Measurements from ENCODE around the gene SAMD4A. TPM values are rescaled to one million over a fixed set of nuclear protein-coding genes. Genes with fewer than 3 reads are reported as not detected.

The SAMD4A gene
- total RNA-seq, 1 experiment from 2014 or later, result 9.6 TPM

DNA sequence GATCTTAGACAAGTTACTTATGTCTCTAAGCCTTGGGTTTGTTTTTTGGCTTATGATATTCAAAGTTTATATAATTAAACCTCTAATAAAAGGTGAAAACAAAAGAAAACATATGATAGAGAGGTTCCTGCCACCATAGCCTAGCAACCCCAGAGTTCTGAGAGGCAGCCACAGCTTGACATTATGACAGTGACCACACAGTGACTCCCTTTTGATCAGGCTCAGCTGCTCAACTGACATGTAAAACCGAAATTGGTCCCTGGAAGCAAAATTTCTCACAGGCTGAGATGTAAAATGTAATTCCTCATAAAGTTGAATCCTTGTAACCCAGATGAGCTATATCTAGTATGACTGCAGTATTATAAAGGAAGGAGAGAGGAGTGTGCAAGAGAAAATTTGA, 227.2 kb downstream of the SAMD4A start:
- Histone ChIP-seq H3T11ph (ENCODE audit: low read length) (no peak overlapping the region), H2BK120ac (ENCODE audit: low read depth, low read length, poor library complexity, severe bottlenecking) (no peak overlapping the region), H2BK15ac (ENCODE audit: low read depth, low read length) (no peak overlapping the region), H3K27ac (ENCODE audit: insufficient read length, low read depth, low read length) (no peak overlapping the region), H4K8ac (replicated peaks; ENCODE audit: insufficient read length, low read depth, low read length) (no peak overlapping the region), H3K9ac (ENCODE audit: extremely low read depth, insufficient read length, low read length) (no peak overlapping the region), H2BK5ac (ENCODE audit: insufficient read length, low read length) (no peak overlapping the region), H3K4me2 (ENCODE audit: insufficient read depth, insufficient read length, low read length) (no peak overlapping the region), H4K20me1 (ENCODE audit: control insufficient read depth, insufficient read depth, insufficient read length) (no peaks in the 10 kb centered on the region), H3K23me2 (ENCODE audit: insufficient read length, low read depth, low read length, poor library complexity, severe bottlenecking) (no peaks in the 10 kb centered on the region), H3K23ac (ENCODE audit: insufficient read length, low read depth, low read length) (no peak overlapping the region), H3K9me3 (ENCODE audit: control insufficient read depth, low read depth, low read length) (no peaks in the 10 kb centered on the region), H4K5ac (ENCODE audit: insufficient read length, low read depth, low read length) (no peak overlapping the region), H2BK20ac (ENCODE audit: low read depth, low read length, poor library complexity, severe bottlenecking) (no peak overlapping the region), H3K18ac (ENCODE audit: insufficient read length, low read depth, low read length) (no peak overlapping the region), H3K79me1 (ENCODE audit: insufficient read depth, low read depth, low read length, poor library complexity, severe bottlenecking) (no peaks in the 10 kb centered on the region), H2AK5ac (ENCODE audit: insufficient read length, low read length) (no peak overlapping the region), H3K27me3 (ENCODE audit: insufficient read depth, low read length) (no peaks in the 10 kb centered on the region), H3K56ac (ENCODE audit: insufficient read length, low read depth, low read length) (no peak overlapping the region), H2AFZ (ENCODE audit: low read length) (no peak overlapping the region), H3K4me1 (ENCODE audit: insufficient read depth, low read length) (no peaks in the 10 kb centered on the region), H3K4ac (ENCODE audit: low read depth, low read length) (no peak overlapping the region), H3K79me2 (ENCODE audit: insufficient read depth, low read length) (no peaks in the 10 kb centered on the region), H3K14ac (ENCODE audit: insufficient read depth, low read length) (no peak overlapping the region), H4K91ac (ENCODE audit: insufficient read length, low read depth, low read length) (no peak overlapping the region), H2BK12ac (ENCODE audit: insufficient read length, low read depth, low read length) (no peak overlapping the region)
- Mint-ChIP-seq H3K9me3 (no peaks in the 10 kb centered on the region), H3K27ac (no peak overlapping the region), H3K4me1 (peaks cover 5 to 10% of the 10 kb centered on the region in 2 experiments), H3K4me3 (no peak overlapping the region), H3K36me3 (ENCODE audit: insufficient read depth in 1 of 3, low read depth in 3 of 3) (peaks cover 0 to 3% (median 0%) of the 10 kb centered on the region in 3 experiments; a peak in 1 of 7 replicates), H3K27me3 (ENCODE audit: low read depth) (no peaks in the 10 kb centered on the region)
- no peak for DNase-seq
- TF ChIP-seq, protein P1, sequence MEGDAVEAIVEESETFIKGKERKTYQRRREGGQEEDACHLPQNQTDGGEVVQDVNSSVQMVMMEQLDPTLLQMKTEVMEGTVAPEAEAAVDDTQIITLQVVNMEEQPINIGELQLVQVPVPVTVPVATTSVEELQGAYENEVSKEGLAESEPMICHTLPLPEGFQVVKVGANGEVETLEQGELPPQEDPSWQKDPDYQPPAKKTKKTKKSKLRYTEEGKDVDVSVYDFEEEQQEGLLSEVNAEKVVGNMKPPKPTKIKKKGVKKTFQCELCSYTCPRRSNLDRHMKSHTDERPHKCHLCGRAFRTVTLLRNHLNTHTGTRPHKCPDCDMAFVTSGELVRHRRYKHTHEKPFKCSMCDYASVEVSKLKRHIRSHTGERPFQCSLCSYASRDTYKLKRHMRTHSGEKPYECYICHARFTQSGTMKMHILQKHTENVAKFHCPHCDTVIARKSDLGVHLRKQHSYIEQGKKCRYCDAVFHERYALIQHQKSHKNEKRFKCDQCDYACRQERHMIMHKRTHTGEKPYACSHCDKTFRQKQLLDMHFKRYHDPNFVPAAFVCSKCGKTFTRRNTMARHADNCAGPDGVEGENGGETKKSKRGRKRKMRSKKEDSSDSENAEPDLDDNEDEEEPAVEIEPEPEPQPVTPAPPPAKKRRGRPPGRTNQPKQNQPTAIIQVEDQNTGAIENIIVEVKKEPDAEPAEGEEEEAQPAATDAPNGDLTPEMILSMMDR (conservative IDR thresholded peaks at IDR 0.05), result no peak
- no CpG with 5 or more reads among the region's 1 CpG for WGBS (ENCODE audit: extremely low coverage, insufficient read length, low lambda C conversion rate)
